HG03280 (cell line): ENCODE measurements around the gene COX6B2.
"Not testable (repeated sequence)": the region's sequence is repeated elsewhere in the genome, so short reads cannot be mapped to it uniquely, and the experiment has no call there.

ENCODE experiments used
- ATAC-seq: cut with Tn5 transposase; IDR thresholded peaks from one replicate; pipeline ENCODE4 v1.9.1; 2021; ENCODE audit warnings: mild to moderate bottlenecking, moderate library complexity; ENCODE audit not compliant: unreplicated experiment

The COX6B2 gene

GRCh38 chr19:55345101-55345817 lies 9.3 kb downstream of the COX6B2 start:
- no peak for ATAC-seq

- no peak for ATAC-seq
Observed at GRCh38 chr19:55344444-55344843, 10.1 kb downstream of the COX6B2 start.

- ATAC-seq: no peak
Observed at GRCh38 chr19:55341595-55342531, 12.7 kb downstream of the COX6B2 start.

GRCh38 chr19:55341171-55341588 lies 13.3 kb downstream of the COX6B2 start:
- no peak for ATAC-seq

- no peak for ATAC-seq
Observed at GRCh38 chr19:55340784-55341147, 13.8 kb downstream of the COX6B2 start.

- ATAC-seq: no peak
Observed at GRCh38 chr19:55339889-55340783, 14.4 kb downstream of the COX6B2 start.

- ATAC-seq: peak; percentile 83
Observed at GRCh38 chr19:55339105-55339888, 15.2 kb downstream of the COX6B2 start, which contains the start of gene KMT5C. KMT5C (plus strand) TSS chr19:55339876; CDS start chr19:55341937, 2,061 bp downstream.

- ATAC-seq: no peak
Observed at GRCh38 chr19:55336101-55336500, 18.4 kb downstream of the COX6B2 start.

GRCh38 chr19:55333870-55334269 lies 20.6 kb downstream of the COX6B2 start:
- ATAC-seq: no peak

- ATAC-seq: not testable (repeated sequence)
Observed at GRCh38 chr19:55329791-55330190, 24.7 kb downstream of the COX6B2 start.

- not testable (repeated sequence) for ATAC-seq
Observed at GRCh38 chr19:55328774-55329318, 25.7 kb downstream of the COX6B2 start.

- no peak for ATAC-seq
Observed at GRCh38 chr19:55325172-55325571, 29.3 kb downstream of the COX6B2 start, which contains the start of gene TMEM150B. TMEM150B (minus strand) TSS chr19:55325341; CDS start chr19:55321036, 4,305 bp downstream.

GRCh38 chr19:55324662-55325061 lies 29.9 kb downstream of the COX6B2 start:
- ATAC-seq: no peak

- no peak for ATAC-seq
Observed at GRCh38 chr19:55322204-55322885, 32.2 kb downstream of the COX6B2 start.

- no peak for ATAC-seq
Observed at GRCh38 chr19:55321466-55322137, 32.9 kb downstream of the COX6B2 start.

GRCh38 chr19:55320844-55321419 lies 33.6 kb downstream of the COX6B2 start:
- ATAC-seq: no peak

- no peak for ATAC-seq
Observed at GRCh38 chr19:55319785-55320184, 34.7 kb downstream of the COX6B2 start.

GRCh38 chr19:55316646-55317045 lies 37.9 kb downstream of the COX6B2 start:
- no peak for ATAC-seq
